SU-DHL-6 (cell line): ENCODE data around the gene SRRM2.

Source experiments
- EZH2phosphoT487 ChIP-seq: fragments of 200-600 bp; sonication (generic), shearing (Covaris generic); conservative IDR thresholded peaks from 2 replicates; pipeline ENCODE4 v1.6.1; 2018; ENCODE audit warnings: mild to moderate bottlenecking, antibody characterized with exemption, low read length, moderate library complexity, mixed read lengths
- TF ChIP-seq, protein P1 (sequence below): fragments of 200-600 bp; sonication (generic); IDR thresholded peaks from one replicate; pipeline ENCODE4 v1.5.1; 2017; ENCODE audit warnings: antibody characterized with exemption, mild to moderate bottlenecking, low read length, moderate library complexity; ENCODE audit not compliant: insufficient read depth, poor library complexity, severe bottlenecking

DNA sequence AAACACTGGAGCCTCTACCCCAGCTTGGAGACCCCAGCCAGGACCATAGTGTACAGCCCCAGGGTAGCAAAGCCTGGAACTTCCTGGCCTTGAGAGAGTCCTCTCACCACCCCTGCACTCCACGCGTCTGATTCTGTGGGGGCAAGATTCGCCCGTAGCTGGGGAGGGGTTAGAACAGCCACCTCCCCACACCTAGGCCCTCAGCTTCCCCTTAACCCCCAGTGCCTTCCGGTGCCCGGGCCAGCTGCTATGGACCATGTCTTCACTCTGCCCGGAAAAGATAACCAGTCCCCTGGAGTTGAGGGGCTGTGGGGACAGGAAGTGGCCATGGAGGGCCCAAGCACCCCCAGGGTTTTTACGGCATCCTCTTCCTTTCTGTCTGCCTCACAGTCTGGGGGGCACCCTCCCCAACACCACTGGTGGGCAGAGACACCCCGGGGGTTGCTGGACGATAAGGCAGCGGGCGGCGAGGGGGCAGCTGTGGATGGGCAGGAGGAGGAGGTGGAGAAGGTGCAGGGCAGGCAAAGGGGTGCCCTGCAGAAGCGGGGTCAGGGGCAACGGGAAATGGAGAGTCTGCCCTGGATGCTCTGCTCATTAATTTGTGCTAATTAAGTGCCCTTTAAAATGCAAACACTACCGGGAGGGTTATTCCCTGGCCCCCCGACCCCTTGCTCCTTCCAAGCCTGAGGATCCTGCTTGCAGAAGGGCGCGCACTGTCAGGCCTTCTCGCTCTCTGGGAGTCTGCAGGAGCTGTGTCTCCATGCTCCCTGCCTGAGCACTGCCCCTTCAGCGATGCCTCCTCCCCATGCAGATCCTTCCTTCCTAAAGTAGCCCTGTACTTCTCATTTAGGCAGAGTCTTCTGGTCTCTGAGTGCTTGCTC, 34.8 kb upstream of the SRRM2 start:
- TF ChIP-seq, protein P1, sequence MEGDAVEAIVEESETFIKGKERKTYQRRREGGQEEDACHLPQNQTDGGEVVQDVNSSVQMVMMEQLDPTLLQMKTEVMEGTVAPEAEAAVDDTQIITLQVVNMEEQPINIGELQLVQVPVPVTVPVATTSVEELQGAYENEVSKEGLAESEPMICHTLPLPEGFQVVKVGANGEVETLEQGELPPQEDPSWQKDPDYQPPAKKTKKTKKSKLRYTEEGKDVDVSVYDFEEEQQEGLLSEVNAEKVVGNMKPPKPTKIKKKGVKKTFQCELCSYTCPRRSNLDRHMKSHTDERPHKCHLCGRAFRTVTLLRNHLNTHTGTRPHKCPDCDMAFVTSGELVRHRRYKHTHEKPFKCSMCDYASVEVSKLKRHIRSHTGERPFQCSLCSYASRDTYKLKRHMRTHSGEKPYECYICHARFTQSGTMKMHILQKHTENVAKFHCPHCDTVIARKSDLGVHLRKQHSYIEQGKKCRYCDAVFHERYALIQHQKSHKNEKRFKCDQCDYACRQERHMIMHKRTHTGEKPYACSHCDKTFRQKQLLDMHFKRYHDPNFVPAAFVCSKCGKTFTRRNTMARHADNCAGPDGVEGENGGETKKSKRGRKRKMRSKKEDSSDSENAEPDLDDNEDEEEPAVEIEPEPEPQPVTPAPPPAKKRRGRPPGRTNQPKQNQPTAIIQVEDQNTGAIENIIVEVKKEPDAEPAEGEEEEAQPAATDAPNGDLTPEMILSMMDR, result no peak
- TF ChIP-seq EZH2phosphoT487, result no peak
